ENCODE results near the gene CNEP1R1. TPM values are rescaled to one million over a fixed set of nuclear protein-coding genes. Genes with fewer than 3 reads are reported as not detected.

The CNEP1R1 gene
- polyA plus RNA-seq (2013, experiment 1 of 4): 24.7 TPM
- 22.1 TPM for polyA plus RNA-seq (2013, experiment 2 of 4)
- 20.7 TPM for polyA plus RNA-seq (2013, experiment 3 of 4)
- polyA plus RNA-seq (2013, experiment 4 of 4): 24.7 TPM

- H3K36me3 ChIP-seq (ENCODE audit: control insufficient read depth, insufficient read depth, low read length): no peaks in the 10 kb centered on the region
- WGBS, 2 experiments: 1% methylated on average over 65 of the region's 65 CpGs
- H3K27me3 ChIP-seq (ENCODE audit: control insufficient read depth, insufficient read depth, low read length, poor library complexity, severe bottlenecking): no peaks in the 10 kb centered on the region
- H3K4me3 ChIP-seq (ENCODE audit: insufficient read depth, low read depth, low read length): peak within 1 kb of the TSS; percentile 88
- H3K27ac ChIP-seq (ENCODE audit: insufficient read depth, low read depth, low read length, poor library complexity, severe bottlenecking): no peak within 1 kb of the TSS
- H3K4me1 ChIP-seq (ENCODE audit: control insufficient read depth, insufficient read depth, low read length): peaks cover 16% of the 10 kb centered on the region
- H3K9me3 ChIP-seq (ENCODE audit: control insufficient read depth, low read length): no peaks in the 10 kb centered on the region
Observed at GRCh38 chr16:50024684-50025536, at the start of gene CNEP1R1. CNEP1R1 (plus strand) TSS chr16:50025225; CDS start chr16:50025316, 91 bp downstream.

- no peaks in the 10 kb centered on the region for H3K9me3 ChIP-seq (ENCODE audit: control insufficient read depth, low read length)
- H3K36me3 ChIP-seq (ENCODE audit: control insufficient read depth, insufficient read depth, low read length): no peaks in the 10 kb centered on the region
- H3K27me3 ChIP-seq (ENCODE audit: control insufficient read depth, insufficient read depth, low read length, poor library complexity, severe bottlenecking): no peaks in the 10 kb centered on the region
- no peak overlapping the region for H3K27ac ChIP-seq (ENCODE audit: insufficient read depth, low read depth, low read length, poor library complexity, severe bottlenecking)
- no peaks in the 10 kb centered on the region for H3K4me1 ChIP-seq (ENCODE audit: control insufficient read depth, insufficient read depth, low read length)
- no peak overlapping the region for H3K4me3 ChIP-seq (ENCODE audit: insufficient read depth, low read depth, low read length)
Observed at GRCh38 chr16:49977427-49977826, 47.6 kb upstream of the CNEP1R1 start.

- H3K4me3 ChIP-seq (ENCODE audit: insufficient read depth, low read depth, low read length): no peak overlapping the region
- no peaks in the 10 kb centered on the region for H3K4me1 ChIP-seq (ENCODE audit: control insufficient read depth, insufficient read depth, low read length)
- WGBS, 2 experiments: 92 to 93% methylated on average over 6 of the region's 6 CpGs
- no peaks in the 10 kb centered on the region for H3K9me3 ChIP-seq (ENCODE audit: control insufficient read depth, low read length)
- H3K27me3 ChIP-seq (ENCODE audit: control insufficient read depth, insufficient read depth, low read length, poor library complexity, severe bottlenecking): no peaks in the 10 kb centered on the region
- no peaks in the 10 kb centered on the region for H3K36me3 ChIP-seq (ENCODE audit: control insufficient read depth, insufficient read depth, low read length)
- no peak overlapping the region for H3K27ac ChIP-seq (ENCODE audit: insufficient read depth, low read depth, low read length, poor library complexity, severe bottlenecking)
Observed at GRCh38 chr16:49978569-49979326, 46.3 kb upstream of the CNEP1R1 start.

- H3K4me3 ChIP-seq (ENCODE audit: insufficient read depth, low read depth, low read length): no peak overlapping the region
- no peaks in the 10 kb centered on the region for H3K27me3 ChIP-seq (ENCODE audit: control insufficient read depth, insufficient read depth, low read length, poor library complexity, severe bottlenecking)
- no peaks in the 10 kb centered on the region for H3K36me3 ChIP-seq (ENCODE audit: control insufficient read depth, insufficient read depth, low read length)
- no peaks in the 10 kb centered on the region for H3K9me3 ChIP-seq (ENCODE audit: control insufficient read depth, low read length)
- WGBS, 2 experiments: 73 to 77% methylated on average over 3 of the region's 3 CpGs
- H3K4me1 ChIP-seq (ENCODE audit: control insufficient read depth, insufficient read depth, low read length): no peaks in the 10 kb centered on the region
- no peak overlapping the region for H3K27ac ChIP-seq (ENCODE audit: insufficient read depth, low read depth, low read length, poor library complexity, severe bottlenecking)
Observed at GRCh38 chr16:49980166-49980565, 44.9 kb upstream of the CNEP1R1 start.

- Histone ChIP-seq H3K4me3 (ENCODE audit: insufficient read depth, low read depth, low read length) (no peak overlapping the region), H3K9me3 (ENCODE audit: control insufficient read depth, low read length) (no peaks in the 10 kb centered on the region), H3K27ac (ENCODE audit: insufficient read depth, low read depth, low read length, poor library complexity, severe bottlenecking) (no peak overlapping the region), H3K27me3 (ENCODE audit: control insufficient read depth, insufficient read depth, low read length, poor library complexity, severe bottlenecking) (no peaks in the 10 kb centered on the region), H3K36me3 (ENCODE audit: control insufficient read depth, insufficient read depth, low read length) (no peaks in the 10 kb centered on the region), H3K4me1 (ENCODE audit: control insufficient read depth, insufficient read depth, low read length) (no peaks in the 10 kb centered on the region)
- 93% methylated on average over 17 of the region's 17 CpGs for WGBS, 2 experiments
Observed at GRCh38 chr16:49986351-49987124, 38.5 kb upstream of the CNEP1R1 start.

- Histone ChIP-seq H3K4me1 (ENCODE audit: control insufficient read depth, insufficient read depth, low read length) (no peaks in the 10 kb centered on the region), H3K27ac (ENCODE audit: insufficient read depth, low read depth, low read length, poor library complexity, severe bottlenecking) (no peak overlapping the region), H3K27me3 (ENCODE audit: control insufficient read depth, insufficient read depth, low read length, poor library complexity, severe bottlenecking) (no peaks in the 10 kb centered on the region), H3K4me3 (ENCODE audit: insufficient read depth, low read depth, low read length) (no peak overlapping the region), H3K9me3 (ENCODE audit: control insufficient read depth, low read length) (no peaks in the 10 kb centered on the region), H3K36me3 (ENCODE audit: control insufficient read depth, insufficient read depth, low read length) (no peaks in the 10 kb centered on the region)
- WGBS, 2 experiments: 95 to 99% methylated on average over 5 of the region's 5 CpGs
Observed at GRCh38 chr16:49987381-49987780, 37.6 kb upstream of the CNEP1R1 start.

- H3K27ac ChIP-seq (ENCODE audit: insufficient read depth, low read depth, low read length, poor library complexity, severe bottlenecking): no peak overlapping the region
- no peaks in the 10 kb centered on the region for H3K9me3 ChIP-seq (ENCODE audit: control insufficient read depth, low read length)
- no peaks in the 10 kb centered on the region for H3K4me1 ChIP-seq (ENCODE audit: control insufficient read depth, insufficient read depth, low read length)
- no peaks in the 10 kb centered on the region for H3K36me3 ChIP-seq (ENCODE audit: control insufficient read depth, insufficient read depth, low read length)
- WGBS, 2 experiments: 93 to 95% methylated on average over 8 of the region's 8 CpGs
- H3K4me3 ChIP-seq (ENCODE audit: insufficient read depth, low read depth, low read length): no peak overlapping the region
- H3K27me3 ChIP-seq (ENCODE audit: control insufficient read depth, insufficient read depth, low read length, poor library complexity, severe bottlenecking): no peaks in the 10 kb centered on the region
Observed at GRCh38 chr16:49992825-49993224, 32.2 kb upstream of the CNEP1R1 start.

- Histone ChIP-seq H3K4me3 (ENCODE audit: insufficient read depth, low read depth, low read length) (no peak overlapping the region), H3K36me3 (ENCODE audit: control insufficient read depth, insufficient read depth, low read length) (no peaks in the 10 kb centered on the region), H3K27me3 (ENCODE audit: control insufficient read depth, insufficient read depth, low read length, poor library complexity, severe bottlenecking) (no peaks in the 10 kb centered on the region), H3K9me3 (ENCODE audit: control insufficient read depth, low read length) (no peaks in the 10 kb centered on the region), H3K4me1 (ENCODE audit: control insufficient read depth, insufficient read depth, low read length) (no peaks in the 10 kb centered on the region), H3K27ac (ENCODE audit: insufficient read depth, low read depth, low read length, poor library complexity, severe bottlenecking) (no peak overlapping the region)
- WGBS, 2 experiments: 73 to 100% methylated on average over 1 of the region's 1 CpG
Observed at GRCh38 chr16:49993579-49993978, 31.4 kb upstream of the CNEP1R1 start.

- Histone ChIP-seq H3K27me3 (ENCODE audit: control insufficient read depth, insufficient read depth, low read length, poor library complexity, severe bottlenecking) (no peaks in the 10 kb centered on the region), H3K36me3 (ENCODE audit: control insufficient read depth, insufficient read depth, low read length) (no peaks in the 10 kb centered on the region), H3K27ac (ENCODE audit: insufficient read depth, low read depth, low read length, poor library complexity, severe bottlenecking) (no peak overlapping the region), H3K4me3 (ENCODE audit: insufficient read depth, low read depth, low read length) (no peak overlapping the region), H3K9me3 (ENCODE audit: control insufficient read depth, low read length) (no peaks in the 10 kb centered on the region), H3K4me1 (ENCODE audit: control insufficient read depth, insufficient read depth, low read length) (no peaks in the 10 kb centered on the region)
- WGBS, 2 experiments: 86 to 91% methylated on average over 1 of the region's 1 CpG
Observed at GRCh38 chr16:49994006-49994405, 31.0 kb upstream of the CNEP1R1 start.

GRCh38 chr16:49995720-49996119 lies 29.3 kb upstream of the CNEP1R1 start:
- Histone ChIP-seq H3K4me3 (ENCODE audit: insufficient read depth, low read depth, low read length) (no peak overlapping the region), H3K4me1 (ENCODE audit: control insufficient read depth, insufficient read depth, low read length) (no peaks in the 10 kb centered on the region), H3K9me3 (ENCODE audit: control insufficient read depth, low read length) (no peaks in the 10 kb centered on the region), H3K27ac (ENCODE audit: insufficient read depth, low read depth, low read length, poor library complexity, severe bottlenecking) (no peak overlapping the region), H3K27me3 (ENCODE audit: control insufficient read depth, insufficient read depth, low read length, poor library complexity, severe bottlenecking) (no peaks in the 10 kb centered on the region), H3K36me3 (ENCODE audit: control insufficient read depth, insufficient read depth, low read length) (no peaks in the 10 kb centered on the region)
- 77% methylated on average over 1 of the region's 1 CpG for WGBS, 2 experiments
